HG03159 (cell line): ENCODE data around the gene PIGH.
"Not testable (repeated sequence)": the region's sequence is repeated elsewhere in the genome, so short reads cannot be mapped to it uniquely, and the experiment has no call there.

Source experiments
- ATAC-seq: cut with Tn5 transposase; IDR thresholded peaks from one replicate; pipeline ENCODE4 v1.9.1; 2021; ENCODE audit warnings: mild to moderate bottlenecking, moderate library complexity; ENCODE audit not compliant: unreplicated experiment

The PIGH gene

DNA sequence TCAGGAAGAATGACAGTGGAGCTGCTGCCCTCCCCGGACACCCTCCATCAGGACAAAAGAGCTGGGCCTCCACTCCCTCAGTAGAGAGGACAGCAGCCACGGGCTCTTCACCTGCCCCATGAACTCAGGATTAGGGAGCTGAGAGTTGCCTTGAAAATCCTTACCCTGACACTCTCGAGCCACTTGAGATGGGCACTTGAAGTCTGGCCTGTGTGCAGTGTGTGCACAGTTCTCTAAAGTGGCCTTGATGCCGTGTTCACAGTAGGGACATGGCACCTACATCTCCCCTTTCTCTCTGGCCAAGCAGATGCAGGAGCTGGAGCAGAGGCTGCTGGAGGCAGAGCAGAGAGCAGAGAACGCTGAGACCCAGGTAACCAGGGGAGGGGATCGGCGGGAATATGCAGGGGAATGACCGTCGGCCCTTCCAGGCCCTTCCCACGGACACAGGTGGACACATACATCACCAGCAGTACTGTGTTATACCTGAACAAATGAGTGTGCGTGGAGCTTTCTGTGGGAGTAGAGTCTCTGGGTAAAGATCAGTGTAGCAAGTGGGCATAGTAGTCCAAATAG is 44.5 kb downstream of the PIGH start:
- no peak for ATAC-seq

DNA sequence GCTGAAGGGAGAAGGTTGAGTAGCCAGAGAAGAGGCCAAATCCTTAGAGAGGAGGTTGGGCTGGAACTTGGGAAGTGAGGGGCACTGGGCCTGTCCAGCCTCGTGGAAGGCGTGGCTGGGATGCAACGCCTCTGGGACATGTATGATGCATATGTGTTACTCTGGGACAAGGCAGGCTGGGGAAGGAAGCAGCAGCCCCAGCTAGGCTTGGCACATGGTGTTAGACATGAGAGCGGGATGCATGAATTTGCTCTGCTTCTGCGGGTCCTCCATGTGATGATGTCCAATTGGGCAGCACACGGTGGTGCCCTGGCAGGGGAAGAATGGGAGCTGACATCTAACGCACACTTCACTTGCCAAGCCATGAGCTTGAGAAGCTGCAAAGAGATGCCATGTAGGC is 45.7 kb downstream of the PIGH start:
- no peak for ATAC-seq

DNA sequence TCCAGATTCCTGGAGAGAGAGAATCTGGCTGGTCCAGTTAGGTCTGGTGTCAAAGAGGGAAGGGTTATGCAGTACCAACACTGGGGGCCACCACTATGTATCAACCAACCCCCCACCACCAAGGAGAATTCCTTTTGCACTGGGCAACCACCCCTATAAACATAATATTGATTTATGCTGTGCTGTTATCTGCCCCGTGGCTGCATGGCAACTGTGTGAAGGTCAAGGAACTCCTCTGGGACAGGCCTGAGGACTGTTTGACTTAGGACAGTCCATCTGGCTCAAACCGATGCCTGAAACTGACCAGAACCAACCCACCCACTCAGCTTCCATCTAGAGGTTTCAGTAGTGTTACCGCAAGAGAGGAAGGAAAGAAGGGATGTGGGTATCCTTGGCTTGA is 46.5 kb downstream of the PIGH start:
- ATAC-seq, result no peak

DNA sequence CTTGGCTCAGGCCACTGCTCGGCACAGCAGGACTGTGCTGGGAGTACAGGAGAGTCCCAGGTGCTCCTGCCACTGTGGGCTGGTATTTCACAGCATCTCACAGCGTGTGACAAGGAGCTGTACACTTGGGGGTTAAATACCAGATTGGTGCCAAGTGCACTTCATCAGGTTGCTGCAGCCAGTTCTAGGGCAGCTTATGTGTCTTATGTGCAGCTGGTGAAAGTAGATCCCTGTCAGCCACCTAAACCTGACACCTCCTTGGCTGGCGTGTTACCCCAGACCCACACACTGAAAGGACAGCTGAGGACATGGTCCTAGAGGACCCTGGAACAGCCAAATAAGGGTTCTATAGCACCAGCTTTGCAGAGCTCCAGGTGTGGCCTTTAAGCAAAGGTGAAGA is 48.1 kb downstream of the PIGH start:
- ATAC-seq, result no peak

DNA sequence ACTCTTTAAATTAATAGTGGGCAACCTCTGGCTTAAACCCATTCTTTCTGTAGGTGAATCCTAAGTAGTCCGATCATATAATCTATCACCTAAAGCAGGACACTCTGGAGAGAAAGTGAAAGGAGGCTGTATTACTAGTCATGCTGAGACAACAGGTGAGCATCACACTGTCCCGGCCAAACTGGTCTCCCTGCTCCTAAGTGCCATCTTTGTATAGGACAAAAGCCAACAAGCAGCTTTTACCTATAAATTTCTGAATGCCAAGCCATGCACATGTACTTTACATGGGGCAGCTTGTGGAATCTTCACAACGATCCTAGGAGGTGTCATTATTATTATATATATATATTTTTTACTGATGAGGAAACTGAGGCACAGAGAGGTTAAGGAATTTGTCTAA is 48.9 kb downstream of the PIGH start:
- ATAC-seq, result no peak

DNA sequence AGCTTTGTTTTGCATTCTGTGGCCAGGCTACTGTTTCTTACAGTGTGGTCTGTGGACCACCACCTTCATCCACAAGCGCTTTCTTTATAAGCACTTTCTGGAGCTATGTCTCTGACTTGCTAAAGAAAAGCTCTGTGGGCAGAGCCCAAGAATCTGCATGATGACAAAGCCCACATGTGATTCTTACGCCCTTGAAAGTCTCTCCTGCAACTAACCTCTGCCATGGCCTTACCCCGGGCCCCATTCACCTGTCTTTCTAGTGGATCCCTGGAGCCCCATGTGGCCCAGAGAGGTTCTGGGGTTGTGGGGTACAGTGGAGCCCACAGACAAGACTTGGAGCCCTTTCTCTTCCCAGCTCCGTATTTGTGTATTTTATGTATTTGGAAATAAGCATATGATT is 50.3 kb downstream of the PIGH start:
- no peak for ATAC-seq

DNA sequence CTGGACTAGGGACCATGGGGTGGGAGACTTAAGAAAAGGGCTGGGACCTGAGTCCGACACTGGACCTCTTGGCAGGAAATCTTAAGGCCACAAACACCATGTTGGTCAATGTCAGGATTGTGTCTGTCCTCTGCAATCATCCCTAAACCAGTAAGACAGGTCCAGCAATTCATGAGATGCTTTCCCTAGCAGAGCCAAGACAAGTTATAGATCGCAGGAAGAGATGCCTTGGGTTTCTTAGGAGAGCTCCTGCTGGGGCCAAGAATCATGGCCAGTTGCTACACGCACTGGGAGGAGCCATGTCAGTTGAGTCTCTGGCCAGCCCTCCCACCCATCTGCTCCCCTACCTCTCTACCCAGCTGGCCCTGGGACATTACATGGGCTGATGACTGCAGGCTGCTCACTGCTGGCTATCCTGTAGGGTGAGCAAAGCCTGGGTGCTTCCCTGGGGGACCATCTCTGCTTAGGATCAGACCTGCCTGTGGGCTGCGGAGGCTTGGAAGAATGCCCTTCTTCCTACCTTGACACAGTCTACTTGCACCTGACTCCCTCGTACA is 52.8 kb downstream of the PIGH start:
- no peak for ATAC-seq

DNA sequence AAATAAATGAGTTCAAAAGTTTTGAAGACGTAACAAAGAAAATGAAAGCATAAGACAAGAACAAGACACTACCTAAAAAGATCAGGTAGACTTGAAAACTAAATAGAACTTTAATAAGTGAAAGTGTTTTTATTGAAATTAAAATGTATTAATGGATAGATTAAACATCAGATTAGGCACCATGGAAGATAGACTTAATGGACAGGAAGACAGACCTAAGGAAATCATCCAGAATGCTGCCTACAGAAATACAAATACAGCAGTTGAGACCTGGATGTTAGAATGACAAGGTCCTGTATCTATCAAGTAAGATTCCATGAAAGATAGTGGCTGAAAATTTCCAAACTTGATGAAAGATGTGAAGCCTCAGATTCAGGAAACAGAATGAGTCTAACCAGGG is 55.5 kb downstream of the PIGH start:
- no peak for ATAC-seq

DNA sequence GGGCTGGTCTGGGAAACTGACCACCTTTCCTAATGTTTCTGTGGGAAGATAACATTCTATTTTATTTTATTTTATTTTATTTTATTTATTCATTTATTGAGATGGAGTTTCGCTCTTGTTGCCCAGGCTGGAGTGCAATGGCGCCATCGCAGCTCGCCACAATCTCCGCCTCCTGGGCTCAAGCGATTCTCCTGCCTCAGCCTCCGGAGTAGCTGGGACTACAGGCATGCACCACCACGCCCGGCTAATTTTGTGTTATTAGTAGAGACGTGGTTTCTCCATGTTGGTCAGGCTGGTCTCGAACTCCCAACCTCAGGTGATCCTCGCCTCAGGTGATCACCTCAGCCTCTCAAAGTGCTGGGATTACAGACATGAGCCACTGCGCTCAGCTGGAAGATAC is 57.4 kb downstream of the PIGH start:
- ATAC-seq, result not testable (repeated sequence)

DNA sequence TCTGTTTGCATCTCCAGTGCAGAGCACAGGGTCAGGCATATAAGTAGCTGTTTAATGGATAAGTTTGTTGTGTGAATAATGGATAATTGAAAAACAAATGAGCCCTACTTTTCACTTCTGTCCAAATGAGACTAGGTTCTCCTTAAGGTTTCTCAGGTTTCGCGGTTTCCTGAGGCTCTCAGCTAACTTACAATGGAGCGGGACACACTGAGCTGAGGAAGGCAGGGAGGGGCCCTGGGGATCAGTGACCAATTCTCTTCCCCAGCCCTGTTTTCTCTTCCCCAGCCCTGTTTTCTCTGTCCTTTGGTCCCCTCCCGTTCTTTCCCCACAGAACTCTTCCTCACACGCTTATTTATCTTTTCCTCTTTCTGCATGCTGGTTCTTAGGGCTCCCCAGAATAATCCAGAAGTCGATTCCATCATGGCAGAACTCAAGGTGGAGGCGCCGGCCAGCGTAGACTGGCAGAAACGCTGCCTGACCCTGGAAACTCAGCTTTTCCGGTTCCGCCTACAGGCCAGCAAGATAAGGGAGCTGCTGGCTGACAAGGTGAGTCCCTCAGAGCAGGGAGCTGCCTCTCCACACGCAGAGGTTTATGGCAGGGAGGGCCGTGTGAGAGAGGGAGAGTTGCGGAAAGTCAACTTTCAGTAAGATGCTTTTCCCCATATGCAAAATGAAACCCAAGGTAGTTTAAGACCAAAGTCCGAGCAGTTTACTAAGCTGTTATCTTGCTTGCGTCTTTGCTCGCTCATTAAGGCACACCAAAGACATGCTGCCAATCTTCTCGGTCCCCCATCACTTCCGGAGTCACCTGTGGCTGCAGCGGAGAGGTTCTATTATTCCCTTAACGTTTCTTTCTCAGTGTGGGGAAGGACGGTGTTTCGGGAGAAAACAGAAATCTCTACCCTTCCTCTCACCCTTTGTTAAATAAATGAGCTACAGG is 58.4 kb downstream of the PIGH start:
- ATAC-seq, result no peak
